HepG2 (cell line): Measurements from ENCODE around the gene PLAA. TPM values are rescaled to one million over a fixed set of nuclear protein-coding genes. Genes with fewer than 3 reads are reported as not detected.

Experiments used
- AKNA ChIP-seq: sonication (generic); formaldehyde crosslinking; IDR thresholded peaks from 2 replicates; pipeline ENCODE4 v1.4.0; 2020; ENCODE audit warnings: missing genetic modification reagents, borderline replicate concordance
- CERS6 ChIP-seq: sonication (generic); formaldehyde crosslinking; IDR thresholded peaks from 2 replicates; pipeline ENCODE4 v1.5.0; 2020; ENCODE audit warnings: missing genetic modification reagents
- REPIN1 ChIP-seq: sonication (generic); formaldehyde crosslinking; IDR thresholded peaks from 2 replicates; pipeline ENCODE4 v1.8.0; 2022; ENCODE audit warnings: missing genetic modification reagents, low read depth, mild to moderate bottlenecking, borderline replicate concordance
- SMC3 ChIP-seq: IDR thresholded peaks from 2 replicates; pipeline ENCODE4 v1.6.1; 2011; ENCODE audit warnings: low read length, improper control_type of control experiment
- STAG1 ChIP-seq: sonication (generic); formaldehyde crosslinking; IDR thresholded peaks from 2 replicates; pipeline ENCODE4 v1.4.0; 2020; ENCODE audit warnings: missing genetic modification reagents
- THAP11 ChIP-seq: IDR thresholded peaks from 2 replicates; pipeline ENCODE4 v1.6.1; 2016; ENCODE audit warnings: missing biosample characterization, missing genetic modification reagents
- polyA plus RNA-seq, 8 experiments: library from polyadenylated mRNA; depleted of rRNA in 3 of 8; stranded (reverse) in 7 of 8; unstranded in 1 of 8; fragments of >200 nt; fragmentation: Illumina TruSeq in 4 of 8; extraction: Trizol in 4 of 8; gene quantifications; 2 replicates each; pipeline versions ENCODE4 v1.2.1 to v1.2.3, GENCODE V29; 2011 to 2016; ENCODE audit warnings: low read depth in 4 of 8, missing spikeins in 1 of 8, mixed read lengths in 1 of 8; ENCODE audit not compliant: insufficient read depth in 1 of 8
- small RNA-seq, 3 experiments: library from RNA; depleted of rRNA; stranded (forward); fragments of <200 nt; gene quantifications; one replicate each; pipeline ENCODE3, GENCODE V24; 2012; ENCODE audit warnings: low read depth in 2 of 3, low replicate concordance in 1 of 3; ENCODE audit not compliant: insufficient read length in 3 of 3, insufficient read depth in 2 of 3
- total RNA-seq, 5 experiments: library from RNA; depleted of rRNA; stranded (reverse); fragments of >200 nt; fragmentation: Illumina TruSeq; extraction: Trizol; gene quantifications; 2 replicates each; pipeline ENCODE4 v1.2.3, GENCODE V29; 2016; ENCODE audit warnings: low read depth in 1 of 5

PLAA gene
- total and polyA plus RNA-seq, 2 of the 13 experiments (the other 11 are each of a cell fraction or from before 2014, with no cell fraction given) = 5.8 to 22.9 TPM

- TF ChIP-seq AKNA (CRISPR knock-in tag) = no peak
- TF ChIP-seq REPIN1 (CRISPR knock-in tag) = no peak
- TF ChIP-seq THAP11 (CRISPR knock-in tag) = no peak
- TF ChIP-seq STAG1 (CRISPR knock-in tag) = peak; percentile 72
- peak; percentile 57; the same call in 1 of the 2 replicates for TF ChIP-seq SMC3
- no peak for TF ChIP-seq CERS6
These were observed 90.5 kb downstream of the PLAA start (continued) for GRCh38 chr9:26856413-26857032.

Small RNA genes lying within 50 kb of the gene (small RNA-seq; reads per million reads assigned to genes)
- gene RN7SL100P = 0 reads per million in 3 experiments

Other genes starting within 250 kb of the PLAA start
- gene CAAP1, start 54.4 kb downstream of the PLAA start, total RNA-seq (2016; rRNA removed; fragmentation: Illumina TruSeq; extraction: Trizol) = 34.8 and 40.2 TPM in 2 replicates
- 10.5 and 10.9 TPM in 2 replicates for gene CAAP1, start 54.4 kb downstream of the PLAA start, polyA plus RNA-seq (2011; rRNA removed)
- 12.3 and 18.5 TPM in 2 replicates for gene IFT74, start 9.2 kb upstream of the PLAA start, total RNA-seq (2016; rRNA removed; fragmentation: Illumina TruSeq; extraction: Trizol)
- 2.8 and 4.2 TPM in 2 replicates for gene IFT74, start 9.2 kb upstream of the PLAA start, polyA plus RNA-seq (2011; rRNA removed)
- gene LRRC19, start 58.4 kb upstream of the PLAA start, total RNA-seq (2016; rRNA removed; fragmentation: Illumina TruSeq; extraction: Trizol) = not detected in 2 replicates
- not detected in 2 replicates for gene LRRC19, start 58.4 kb upstream of the PLAA start, polyA plus RNA-seq (2011; rRNA removed)
- gene TEK, start 162.0 kb upstream of the PLAA start, total RNA-seq (2016; rRNA removed; fragmentation: Illumina TruSeq; extraction: Trizol) = not detected in 2 replicates
- not detected in 2 replicates for gene TEK, start 162.0 kb upstream of the PLAA start, polyA plus RNA-seq (2011; rRNA removed)